ELF-1 (cell line): ENCODE measurements around the gene CYTH1.
A peak's percentile ranks its signal among the peaks of the same experiment; 100 is the strongest.
"Not testable (repeated sequence)": the region's sequence is repeated elsewhere in the genome, so short reads cannot be mapped to it uniquely, and the experiment has no call there.

ENCODE experiments used
- DNase-seq: peaks from one replicate; pipeline ENCODE4 v3.0.0-alpha.2; 2016; ENCODE audit warnings: low read depth, low spot score

The CYTH1 gene

GRCh38 chr17:78672005-78672404, 110.1 kb downstream of the CYTH1 start:
- no peak for DNase-seq

GRCh38 chr17:78671726-78672001, 110.4 kb downstream of the CYTH1 start:
- DNase-seq: not testable (repeated sequence)

- no peak for DNase-seq
Measured at GRCh38 chr17:78670850-78671725, 111.0 kb downstream of the CYTH1 start.

- DNase-seq: no peak
Measured at GRCh38 chr17:78669975-78670518, 112.0 kb downstream of the CYTH1 start.

DNA sequence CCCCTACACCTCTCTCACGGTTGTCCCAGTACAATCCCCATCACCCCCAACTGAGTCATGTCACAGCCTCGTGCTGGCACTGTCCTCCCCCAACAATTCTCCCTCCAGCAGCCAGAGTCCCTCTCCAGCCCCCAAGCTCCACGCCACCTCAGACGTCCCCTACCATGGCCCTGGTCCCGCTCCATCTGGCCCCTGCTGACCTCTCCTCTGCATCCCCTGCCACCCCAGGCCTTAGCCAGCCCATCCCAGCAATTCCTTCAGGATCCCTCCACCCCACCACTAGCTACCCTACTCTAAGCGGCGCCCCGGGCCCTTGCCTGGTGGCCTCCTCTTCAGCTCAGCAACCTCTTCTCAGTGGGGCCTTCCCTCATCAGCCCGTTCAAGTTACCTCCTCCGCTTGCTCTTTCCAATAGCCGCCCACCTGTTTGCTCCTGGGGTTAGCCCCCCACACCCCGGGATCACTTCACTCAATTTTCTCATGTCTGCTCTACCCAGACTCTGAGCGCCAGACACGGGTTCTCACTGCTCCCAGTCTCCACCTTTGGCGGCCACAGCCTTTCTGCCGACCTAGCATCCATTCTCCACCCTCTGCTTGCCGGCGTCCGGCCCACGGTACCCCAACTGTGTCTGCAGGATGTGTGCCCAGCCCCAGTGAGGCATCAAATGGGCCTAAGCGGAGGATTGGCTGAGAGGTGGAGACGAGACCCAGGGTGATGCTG, 112.7 kb downstream of the CYTH1 start:
- no peak for DNase-seq

DNA sequence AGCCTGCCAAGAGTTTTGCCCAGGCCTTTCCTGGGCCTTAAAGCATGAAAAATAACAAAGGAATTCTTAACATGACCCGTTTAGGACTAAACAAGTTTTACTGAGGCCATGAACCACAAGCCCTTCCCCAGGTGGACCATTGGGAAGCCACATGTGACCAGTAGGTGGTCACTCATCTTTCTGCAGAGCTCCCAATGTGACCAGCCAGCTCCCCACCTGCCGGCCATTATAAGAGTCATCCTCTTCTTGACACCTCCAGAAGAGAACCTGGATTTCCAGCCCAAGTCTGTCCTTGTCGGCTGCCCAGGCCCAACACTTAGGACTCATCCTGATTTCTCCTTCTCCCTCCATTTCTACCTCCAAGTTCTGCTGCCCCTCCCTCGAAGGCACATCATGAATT, 113.2 kb downstream of the CYTH1 start:
- DNase-seq: no peak

DNA sequence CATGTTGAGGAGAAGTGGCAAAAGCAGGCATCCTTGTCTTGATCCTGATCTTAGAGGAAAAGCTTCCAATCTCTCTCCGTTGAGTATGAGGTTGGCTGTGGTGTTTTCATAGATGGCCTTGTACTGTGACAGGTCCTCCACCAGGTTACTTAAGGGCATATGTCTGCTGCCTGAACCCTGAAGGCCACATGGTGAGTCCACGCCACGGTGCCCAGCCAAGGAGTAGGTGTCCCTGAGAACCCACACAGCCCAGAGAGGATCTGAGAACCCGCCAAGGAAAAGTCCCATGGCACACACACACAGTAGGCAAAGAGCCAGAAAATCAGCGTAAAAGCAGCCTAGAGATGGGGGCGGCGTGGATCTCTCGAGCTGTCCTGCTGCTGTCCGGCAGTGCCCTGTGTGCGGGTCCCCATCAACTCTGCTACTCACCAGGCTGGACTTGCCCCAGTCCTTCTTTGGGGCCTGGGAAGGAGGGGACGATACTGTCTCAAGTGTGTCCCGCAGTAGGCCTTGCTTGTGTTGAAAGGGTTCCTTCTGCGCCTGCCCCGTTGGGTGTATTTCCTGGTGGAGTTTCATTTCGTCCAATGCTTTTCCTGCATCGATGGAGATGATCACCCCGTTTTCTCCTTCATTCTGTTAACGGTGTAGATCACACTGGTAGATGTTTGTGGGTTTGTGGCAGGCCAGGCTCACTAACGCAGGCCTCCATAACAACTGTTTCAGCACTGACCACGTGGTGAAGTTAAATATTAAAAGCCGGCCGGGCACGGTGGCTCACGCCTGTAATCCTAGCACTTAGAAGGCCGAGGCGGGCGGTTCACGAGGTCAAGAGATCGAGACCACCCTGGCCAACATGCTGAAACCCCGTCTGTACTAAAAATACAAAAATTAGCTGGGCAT, 114.1 kb downstream of the CYTH1 start:
- DNase-seq: no peak

GRCh38 chr17:78667091-78667490, 115.0 kb downstream of the CYTH1 start:
- no peak for DNase-seq

DNA sequence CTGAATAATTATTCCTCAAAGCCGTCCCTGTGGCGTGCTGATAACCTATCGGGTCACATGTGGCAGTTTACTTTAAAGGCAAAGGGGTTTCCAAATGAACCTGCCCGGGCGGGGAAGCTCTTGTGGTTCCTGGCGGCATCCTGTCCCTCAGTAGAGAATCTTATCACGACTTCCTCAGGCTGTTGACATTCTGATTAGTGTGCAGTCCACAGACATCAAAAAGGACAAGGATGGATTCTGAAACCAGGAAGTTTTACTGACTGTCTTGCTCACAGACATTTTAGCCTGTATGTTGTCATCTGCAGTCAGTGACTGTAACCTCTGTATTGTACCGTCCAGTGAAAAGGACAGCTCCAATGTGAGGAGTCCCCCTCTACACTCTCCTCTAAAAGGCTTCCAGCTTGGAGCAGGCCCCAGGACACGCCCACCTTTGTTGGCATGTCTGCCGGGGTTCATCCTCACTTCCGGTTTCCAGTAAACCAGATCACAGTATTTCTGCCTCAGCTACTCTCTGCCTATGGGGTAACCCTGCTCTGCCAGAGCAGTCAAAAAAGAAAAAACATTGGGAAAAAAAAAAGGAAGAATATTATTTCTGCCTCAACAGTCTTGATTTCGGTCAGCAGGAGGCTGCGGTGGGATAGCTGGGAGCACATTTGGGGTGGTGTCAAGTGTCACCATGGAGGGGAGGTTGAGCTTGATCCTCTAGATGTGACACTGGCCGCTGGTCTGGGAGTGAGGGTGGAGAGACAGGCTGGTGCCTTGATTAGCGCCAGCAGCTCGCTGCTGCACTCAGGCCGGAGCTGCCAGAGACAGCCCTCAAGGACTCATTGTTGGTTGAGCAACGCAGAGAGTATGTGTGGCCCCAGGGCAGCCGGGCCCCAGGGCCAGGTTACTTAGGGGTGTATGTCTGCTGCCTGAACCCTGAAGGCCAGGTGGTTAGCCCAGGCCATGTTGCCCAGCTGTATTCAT, 115.8 kb downstream of the CYTH1 start:
- DNase-seq: peak; percentile 67

- no peak for DNase-seq
Measured at GRCh38 chr17:78665387-78665951, 116.6 kb downstream of the CYTH1 start.

DNA sequence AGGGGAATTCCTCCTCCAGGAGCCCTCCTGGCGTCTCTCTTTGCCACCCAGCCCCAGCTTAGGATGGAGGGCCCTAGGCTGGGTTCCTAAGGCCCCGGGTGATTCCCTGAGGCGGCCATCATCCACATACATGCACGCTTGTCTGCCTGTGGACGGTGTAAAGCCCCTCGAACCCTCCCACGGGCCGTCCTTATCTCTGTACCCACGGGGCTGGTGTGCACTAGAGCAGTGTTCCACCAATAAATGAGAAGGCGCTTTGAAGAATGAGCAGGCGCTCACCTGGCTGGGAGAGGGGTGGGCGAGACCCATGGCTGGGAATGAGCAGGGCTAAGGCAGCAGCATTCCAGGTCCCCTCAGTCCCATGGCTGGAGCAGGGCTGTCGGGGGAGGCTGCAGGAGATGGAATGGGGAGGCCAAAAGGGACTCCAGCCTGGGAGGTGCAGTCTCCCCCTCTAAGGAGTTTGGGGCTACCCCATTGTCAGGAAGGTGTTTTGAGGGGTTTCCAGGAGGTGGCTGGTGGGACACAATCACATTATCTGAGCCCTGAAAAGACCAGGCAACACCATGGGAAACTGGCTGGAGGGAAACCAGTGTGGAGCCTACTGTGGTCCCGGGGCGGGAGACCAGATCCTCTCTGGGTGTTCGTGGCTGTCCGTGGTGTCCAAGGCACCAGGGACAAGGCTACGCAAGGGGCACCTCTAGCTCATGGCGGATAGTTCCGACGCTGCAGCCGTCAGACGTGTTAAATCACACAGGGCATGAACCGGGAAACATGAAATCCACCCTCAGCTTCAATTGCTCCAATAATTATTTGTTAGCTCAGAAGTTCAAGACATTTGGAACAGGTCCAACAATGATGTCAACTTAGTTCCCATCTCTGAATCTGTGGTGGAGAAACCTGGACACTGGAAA, 117.3 kb downstream of the CYTH1 start:
- no peak for DNase-seq

DNA sequence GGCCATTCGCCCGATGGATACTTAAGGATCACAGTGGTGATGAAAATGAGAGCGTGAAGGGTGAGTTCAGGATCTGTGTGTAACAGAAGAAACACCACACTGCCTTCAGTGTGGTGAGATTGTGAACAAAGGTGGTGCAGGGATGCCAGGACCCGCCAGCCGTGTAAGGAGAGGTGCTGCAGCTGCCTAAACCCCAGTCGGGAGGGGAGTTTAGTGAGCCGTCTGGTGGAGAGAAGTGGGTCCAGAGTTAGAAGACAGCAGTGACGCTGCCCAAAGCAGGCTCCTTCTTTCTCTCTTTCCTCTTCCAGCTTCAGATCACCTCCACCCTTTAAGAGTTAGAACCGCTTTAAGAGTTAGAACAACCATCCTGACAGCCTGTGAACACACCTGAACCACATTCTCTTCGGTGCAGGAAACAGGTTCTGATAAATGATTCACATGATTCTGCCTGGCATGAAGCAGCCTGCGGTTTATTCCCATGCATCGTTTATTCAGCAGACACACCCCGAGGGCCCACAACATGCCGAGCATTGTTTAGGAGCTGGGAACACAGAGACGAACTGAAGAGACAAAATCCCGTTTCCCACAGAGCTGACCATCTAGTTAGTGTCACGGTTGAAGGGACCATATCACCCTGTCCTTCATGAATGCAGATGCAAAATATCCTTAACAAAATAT, 120.8 kb downstream of the CYTH1 start:
- peak; percentile 74 for DNase-seq

DNA sequence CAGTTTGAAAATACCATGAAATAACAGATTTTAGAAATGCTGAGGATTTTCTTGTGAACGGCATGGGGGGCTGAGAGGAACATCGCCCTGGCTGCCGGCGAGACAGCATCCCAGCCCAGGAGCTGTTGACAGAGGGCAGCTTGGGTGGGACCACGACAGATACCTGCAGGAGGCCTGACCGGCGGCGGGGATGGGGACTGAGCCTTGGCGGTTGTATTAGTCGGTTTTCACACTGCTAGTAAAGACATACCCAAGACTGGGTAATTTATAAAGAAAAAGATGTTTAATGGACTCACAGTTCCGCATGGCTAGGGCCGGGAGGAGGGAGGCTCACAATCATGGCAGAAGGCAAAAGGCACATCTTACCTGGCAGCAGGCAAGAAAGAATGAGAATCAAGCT, 122.5 kb downstream of the CYTH1 start:
- DNase-seq: no peak

GRCh38 chr17:78658281-78658785, 123.7 kb downstream of the CYTH1 start:
- no peak for DNase-seq

- DNase-seq: no peak
Measured at GRCh38 chr17:78655251-78655940, 126.7 kb downstream of the CYTH1 start.

DNA sequence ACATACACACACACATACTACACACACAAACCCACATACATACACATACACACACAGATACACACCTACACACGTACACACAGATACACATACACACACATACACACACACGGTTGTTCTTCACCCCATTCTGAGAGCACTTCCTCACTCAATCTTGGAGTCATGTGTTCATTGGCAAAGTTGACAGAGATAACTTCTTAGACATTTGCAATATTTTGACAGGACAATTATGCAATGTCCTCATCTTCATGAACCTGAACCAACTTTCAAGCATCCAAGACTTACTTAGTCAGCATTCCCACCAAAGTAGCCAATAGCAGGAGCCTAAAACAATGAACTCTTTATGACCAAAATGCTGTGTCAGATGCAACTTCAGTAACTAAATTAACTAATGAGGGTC, 127.7 kb downstream of the CYTH1 start:
- no peak for DNase-seq

GRCh38 chr17:78653382-78653781, 128.7 kb downstream of the CYTH1 start:
- no peak for DNase-seq

DNA sequence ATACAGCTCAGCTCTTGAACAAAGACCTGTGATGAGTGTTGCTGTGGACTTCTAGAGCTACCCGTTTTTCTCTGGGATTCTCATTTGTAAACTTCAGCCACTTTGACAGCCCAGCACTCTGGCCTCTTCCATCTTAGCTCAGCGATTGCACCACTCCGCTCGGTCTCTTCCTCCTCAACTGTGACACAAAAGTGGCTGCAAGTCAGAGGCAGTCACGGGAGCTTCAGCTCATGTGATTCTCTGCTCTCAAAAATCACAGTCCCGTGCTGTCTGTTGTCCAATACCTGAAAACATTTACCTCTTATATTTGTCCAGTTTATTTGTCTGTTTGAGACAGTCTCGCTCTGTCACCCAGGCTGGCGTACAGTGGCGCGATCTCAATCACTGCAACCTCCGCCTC, 129.2 kb downstream of the CYTH1 start:
- DNase-seq: no peak
